ENCODE data around the gene GDPD5.

DNA sequence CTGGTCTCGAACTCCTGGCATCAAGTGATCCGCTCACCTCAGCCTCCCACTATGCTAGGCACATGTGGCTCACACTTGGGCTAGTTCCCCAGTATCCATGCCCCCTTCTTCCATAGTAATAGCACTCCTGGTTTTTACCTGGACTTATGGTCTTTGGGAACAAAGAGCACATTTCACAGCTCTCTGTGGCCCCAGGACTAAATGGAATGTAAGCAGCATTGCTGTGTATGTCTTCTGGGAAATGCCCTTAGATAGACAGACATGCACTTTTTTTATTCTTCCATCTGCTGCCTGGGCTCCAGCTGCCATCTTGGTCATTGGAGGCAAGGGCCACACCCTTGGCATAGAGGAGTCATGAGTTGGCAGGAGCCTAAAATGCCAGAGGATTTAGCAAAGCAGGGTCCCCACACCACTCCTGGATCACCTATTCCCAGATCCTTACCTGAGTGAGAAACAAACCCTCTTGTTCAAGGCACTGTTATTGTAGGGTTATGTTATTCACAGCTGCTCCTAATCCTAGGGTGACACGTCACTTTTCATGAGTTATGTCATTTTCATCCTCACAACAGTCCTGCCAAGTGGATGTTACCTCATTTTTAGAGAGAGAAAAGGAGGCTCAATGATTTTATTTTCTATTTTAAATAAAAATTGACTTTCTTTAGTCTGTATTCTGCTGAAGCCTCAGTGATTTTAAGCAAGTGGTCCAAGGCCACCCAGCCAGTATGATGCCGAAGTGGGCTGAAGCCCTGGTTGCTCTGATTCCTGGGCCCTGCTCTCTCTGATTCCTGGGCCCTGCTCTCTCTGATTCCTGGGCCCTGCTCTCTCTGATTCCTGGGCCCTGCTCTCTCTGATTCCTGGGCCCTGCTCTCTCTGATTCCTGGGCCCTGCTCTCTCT is 15.7 kb upstream of the GDPD5 start:
- TF ChIP-seq CTCF (IDR thresholded peaks at IDR 0.05; ENCODE audit: low read depth, low read length, poor library complexity, severe bottlenecking) (no peak), EZH2phosphoT487 (IDR thresholded peaks at IDR 0.05; ENCODE audit: borderline replicate concordance, low read length) (no peak)

All from DOHH2 (cell line).